ENCODE results near the gene ANKRD16. TPM values are rescaled to one million over a fixed set of nuclear protein-coding genes. Genes with fewer than 3 reads are reported as not detected.
A peak's percentile ranks its signal among the peaks of the same experiment; 100 is the strongest.
"Not testable (repeated sequence)": the region's sequence is repeated elsewhere in the genome, so short reads cannot be mapped to it uniquely, and the experiment has no call there.

The ANKRD16 gene
- total and polyA plus RNA-seq, 2 experiments from 2014 or later = 6.4 to 16.1 TPM

DNA sequence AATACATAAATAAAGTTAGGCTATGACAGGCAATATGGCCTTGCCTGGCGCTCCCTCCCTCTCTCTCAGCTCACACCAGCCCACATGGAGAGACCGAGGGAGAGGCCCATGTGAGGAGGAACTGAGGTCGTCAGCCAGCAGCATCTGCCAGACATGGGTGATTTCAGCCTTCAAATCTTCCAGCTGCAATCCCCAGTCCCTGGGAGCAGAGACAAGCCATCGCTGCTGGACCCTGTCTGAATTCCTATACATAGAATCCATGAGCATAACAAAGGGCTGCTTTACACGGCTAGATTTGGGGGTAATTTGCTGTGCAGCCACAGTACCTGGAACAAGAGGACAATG lies 35.6 kb downstream of the ANKRD16 start:
- Histone ChIP-seq H3K9me2 (ENCODE audit: insufficient read depth) (no peaks in the 10 kb centered on the region), H3F3A (replicated peaks; ENCODE audit: low read depth) (no peaks in the 10 kb centered on the region), H4K20me1 (replicated peaks; ENCODE audit: insufficient read depth) (no peaks in the 10 kb centered on the region), H3K36me3 (ENCODE audit: insufficient read depth) (no peaks in the 10 kb centered on the region), H3K4me2 (no peak overlapping the region), H3K4me1 (ENCODE audit: insufficient read depth) (no peaks in the 10 kb centered on the region), H2AFZ (no peak overlapping the region), H3K79me2 (replicated peaks; ENCODE audit: insufficient read depth) (no peaks in the 10 kb centered on the region), H3K4me3 (no peak overlapping the region), H3K27me3 (ENCODE audit: insufficient read depth) (no peaks in the 10 kb centered on the region), H3K27ac (ENCODE audit: low read depth) (no peak overlapping the region)
- TF ChIP-seq, protein P1, sequence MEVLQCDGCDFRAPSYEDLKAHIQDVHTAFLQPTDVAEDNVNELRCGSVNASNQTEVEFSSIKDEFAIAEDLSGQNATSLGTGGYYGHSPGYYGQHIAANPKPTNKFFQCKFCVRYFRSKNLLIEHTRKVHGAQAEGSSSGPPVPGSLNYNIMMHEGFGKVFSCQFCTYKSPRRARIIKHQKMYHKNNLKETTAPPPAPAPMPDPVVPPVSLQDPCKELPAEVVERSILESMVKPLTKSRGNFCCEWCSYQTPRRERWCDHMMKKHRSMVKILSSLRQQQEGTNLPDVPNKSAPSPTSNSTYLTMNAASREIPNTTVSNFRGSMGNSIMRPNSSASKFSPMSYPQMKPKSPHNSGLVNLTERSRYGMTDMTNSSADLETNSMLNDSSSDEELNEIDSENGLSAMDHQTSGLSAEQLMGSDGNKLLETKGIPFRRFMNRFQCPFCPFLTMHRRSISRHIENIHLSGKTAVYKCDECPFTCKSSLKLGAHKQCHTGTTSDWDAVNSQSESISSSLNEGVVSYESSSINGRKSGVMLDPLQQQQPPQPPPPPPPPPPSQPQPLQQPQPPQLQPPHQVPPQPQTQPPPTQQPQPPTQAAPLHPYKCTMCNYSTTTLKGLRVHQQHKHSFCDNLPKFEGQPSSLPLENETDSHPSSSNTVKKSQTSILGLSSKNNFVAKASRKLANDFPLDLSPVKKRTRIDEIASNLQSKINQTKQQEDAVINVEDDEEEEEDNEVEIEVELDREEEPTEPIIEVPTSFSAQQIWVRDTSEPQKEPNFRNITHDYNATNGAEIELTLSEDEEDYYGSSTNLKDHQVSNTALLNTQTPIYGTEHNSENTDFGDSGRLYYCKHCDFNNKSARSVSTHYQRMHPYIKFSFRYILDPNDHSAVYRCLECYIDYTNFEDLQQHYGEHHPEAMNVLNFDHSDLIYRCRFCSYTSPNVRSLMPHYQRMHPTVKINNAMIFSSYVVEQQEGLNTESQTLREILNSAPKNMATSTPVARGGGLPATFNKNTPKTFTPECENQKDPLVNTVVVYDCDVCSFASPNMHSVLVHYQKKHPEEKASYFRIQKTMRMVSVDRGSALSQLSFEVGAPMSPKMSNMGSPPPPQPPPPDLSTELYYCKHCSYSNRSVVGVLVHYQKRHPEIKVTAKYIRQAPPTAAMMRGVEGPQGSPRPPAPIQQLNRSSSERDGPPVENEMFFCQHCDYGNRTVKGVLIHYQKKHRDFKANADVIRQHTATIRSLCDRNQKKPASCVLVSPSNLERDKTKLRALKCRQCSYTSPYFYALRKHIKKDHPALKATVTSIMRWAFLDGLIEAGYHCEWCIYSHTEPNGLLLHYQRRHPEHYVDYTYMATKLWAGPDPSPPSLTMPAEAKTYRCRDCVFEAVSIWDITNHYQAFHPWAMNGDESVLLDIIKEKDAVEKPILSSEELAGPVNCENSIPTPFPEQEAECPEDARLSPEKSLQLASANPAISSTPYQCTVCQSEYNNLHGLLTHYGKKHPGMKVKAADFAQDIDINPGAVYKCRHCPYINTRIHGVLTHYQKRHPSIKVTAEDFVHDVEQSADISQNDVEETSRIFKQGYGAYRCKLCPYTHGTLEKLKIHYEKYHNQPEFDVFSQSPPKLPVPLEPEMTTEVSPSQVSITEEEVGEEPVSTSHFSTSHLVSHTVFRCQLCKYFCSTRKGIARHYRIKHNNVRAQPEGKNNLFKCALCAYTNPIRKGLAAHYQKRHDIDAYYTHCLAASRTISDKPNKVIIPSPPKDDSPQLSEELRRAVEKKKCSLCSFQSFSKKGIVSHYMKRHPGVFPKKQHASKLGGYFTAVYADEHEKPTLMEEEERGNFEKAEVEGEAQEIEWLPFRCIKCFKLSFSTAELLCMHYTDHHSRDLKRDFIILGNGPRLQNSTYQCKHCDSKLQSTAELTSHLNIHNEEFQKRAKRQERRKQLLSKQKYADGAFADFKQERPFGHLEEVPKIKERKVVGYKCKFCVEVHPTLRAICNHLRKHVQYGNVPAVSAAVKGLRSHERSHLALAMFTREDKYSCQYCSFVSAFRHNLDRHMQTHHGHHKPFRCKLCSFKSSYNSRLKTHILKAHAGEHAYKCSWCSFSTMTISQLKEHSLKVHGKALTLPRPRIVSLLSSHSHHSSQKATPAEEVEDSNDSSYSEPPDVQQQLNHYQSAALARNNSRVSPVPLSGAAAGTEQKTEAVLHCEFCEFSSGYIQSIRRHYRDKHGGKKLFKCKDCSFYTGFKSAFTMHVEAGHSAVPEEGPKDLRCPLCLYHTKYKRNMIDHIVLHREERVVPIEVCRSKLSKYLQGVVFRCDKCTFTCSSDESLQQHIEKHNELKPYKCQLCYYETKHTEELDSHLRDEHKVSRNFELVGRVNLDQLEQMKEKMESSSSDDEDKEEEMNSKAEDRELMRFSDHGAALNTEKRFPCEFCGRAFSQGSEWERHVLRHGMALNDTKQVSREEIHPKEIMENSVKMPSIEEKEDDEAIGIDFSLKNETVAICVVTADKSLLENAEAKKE (CRISPR knock-in tag; IDR thresholded peaks at IDR 0.05) = no peak
- no peak for TF ChIP-seq ZNF331 (CRISPR knock-in tag; IDR thresholded peaks at IDR 0.05; ENCODE audit: low read depth)
- no peak for TF ChIP-seq JUNB (IDR thresholded peaks at IDR 0.05; ENCODE audit: unreplicated experiment)
- TF ChIP-seq CREB1 (CRISPR knock-in tag; IDR thresholded peaks at IDR 0.05; ENCODE audit: low read depth) = no peak
- no peak for TF ChIP-seq STAT1 (IDR thresholded peaks at IDR 0.05; ENCODE audit: unreplicated experiment)
- TF ChIP-seq, protein P2, sequence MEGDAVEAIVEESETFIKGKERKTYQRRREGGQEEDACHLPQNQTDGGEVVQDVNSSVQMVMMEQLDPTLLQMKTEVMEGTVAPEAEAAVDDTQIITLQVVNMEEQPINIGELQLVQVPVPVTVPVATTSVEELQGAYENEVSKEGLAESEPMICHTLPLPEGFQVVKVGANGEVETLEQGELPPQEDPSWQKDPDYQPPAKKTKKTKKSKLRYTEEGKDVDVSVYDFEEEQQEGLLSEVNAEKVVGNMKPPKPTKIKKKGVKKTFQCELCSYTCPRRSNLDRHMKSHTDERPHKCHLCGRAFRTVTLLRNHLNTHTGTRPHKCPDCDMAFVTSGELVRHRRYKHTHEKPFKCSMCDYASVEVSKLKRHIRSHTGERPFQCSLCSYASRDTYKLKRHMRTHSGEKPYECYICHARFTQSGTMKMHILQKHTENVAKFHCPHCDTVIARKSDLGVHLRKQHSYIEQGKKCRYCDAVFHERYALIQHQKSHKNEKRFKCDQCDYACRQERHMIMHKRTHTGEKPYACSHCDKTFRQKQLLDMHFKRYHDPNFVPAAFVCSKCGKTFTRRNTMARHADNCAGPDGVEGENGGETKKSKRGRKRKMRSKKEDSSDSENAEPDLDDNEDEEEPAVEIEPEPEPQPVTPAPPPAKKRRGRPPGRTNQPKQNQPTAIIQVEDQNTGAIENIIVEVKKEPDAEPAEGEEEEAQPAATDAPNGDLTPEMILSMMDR (conservative IDR thresholded peaks at IDR 0.05; ENCODE audit: low read depth in 2 of 2) = no peak
- Mint-ChIP-seq H3K36me3 (ENCODE audit: low read depth) (no peaks in the 10 kb centered on the region; the same call in 2 of the 3 replicates), H3K4me1 (peaks cover 4% of the 10 kb centered on the region; the same call in 2 of the 3 replicates), H3K27ac (no peak overlapping the region), H3K9me3 (peaks cover 3% of the 10 kb centered on the region; the same call in 2 of the 3 replicates), H3K27me3 (ENCODE audit: insufficient read depth, low read depth, poor library complexity) (peaks cover 9% of the 10 kb centered on the region), H3K4me3 (no peak overlapping the region)
- DNase-seq (ENCODE audit: low spot score) (no peak), ATAC-seq (no peak)

DNA sequence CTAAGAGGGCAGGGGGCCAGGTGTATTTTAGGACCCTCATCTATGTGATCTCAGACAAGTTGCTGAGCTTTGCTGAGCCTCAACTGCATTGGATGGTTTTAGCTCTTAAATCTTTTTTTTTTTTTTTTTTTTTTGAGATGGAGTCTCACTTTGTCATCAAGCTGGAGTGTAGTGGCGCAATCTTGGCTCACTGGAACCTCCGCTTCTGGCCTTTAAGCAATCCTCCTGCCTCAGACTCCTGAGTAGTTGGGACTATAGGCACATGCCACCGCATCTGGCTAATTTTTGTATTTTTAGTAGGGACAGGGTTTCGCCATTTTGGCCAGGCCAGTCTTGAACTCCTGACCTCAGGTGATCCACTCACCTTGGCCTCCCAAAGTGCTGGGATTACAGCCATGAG lies 43.0 kb downstream of the ANKRD16 start:
- not testable (repeated sequence) for H3K36me3 Mint-ChIP-seq (ENCODE audit: low read depth); H3K9me2 ChIP-seq (ENCODE audit: insufficient read depth)

More for the DNA sequence above, 43.0 kb downstream of the ANKRD16 start:
- H3K4me2 ChIP-seq; H3K27ac Mint-ChIP-seq; H3F3A ChIP-seq (replicated peaks; ENCODE audit: low read depth); H3K36me3 ChIP-seq (ENCODE audit: insufficient read depth); H3K4me3 ChIP-seq; H3K4me3 Mint-ChIP-seq; H3K4me1 ChIP-seq (ENCODE audit: insufficient read depth); H3K27me3 Mint-ChIP-seq (ENCODE audit: insufficient read depth, low read depth, poor library complexity); H3K4me1 Mint-ChIP-seq; ATAC-seq; H3K27ac ChIP-seq (ENCODE audit: low read depth); H3K27me3 ChIP-seq (ENCODE audit: insufficient read depth); DNase-seq (ENCODE audit: low spot score); H3K79me2 ChIP-seq (replicated peaks; ENCODE audit: insufficient read depth); H3K9me3 Mint-ChIP-seq; H4K20me1 ChIP-seq (replicated peaks; ENCODE audit: insufficient read depth): not testable (repeated sequence)
- H2AFZ ChIP-seq = peak overlapping the region; percentile 78

Data from GM23338 (cell line).